Smooth muscle cell (in vitro differentiated cells): Measurements from ENCODE around the gene MGA. TPM values are rescaled to one million over a fixed set of nuclear protein-coding genes. Genes with fewer than 3 reads are reported as not detected.

Source experiments
- DNase-seq: peaks from one replicate; lab custom pipeline; 2025; ENCODE audit not compliant: unreplicated experiment; lab: John Stamatoyannopoulos, UW
- H2AFZ ChIP-seq: fragments of 200-600 bp; sonication (generic); 2 replicates; pipeline ENCODE4 v1.6.0; 2016; ENCODE audit warnings: antibody characterized with exemption, low read depth, mild to moderate bottlenecking
- H3F3A ChIP-seq: fragments of 200-600 bp; sonication (generic); 2 replicates; pipeline ENCODE4 v1.6.0; 2017; ENCODE audit warnings: antibody characterized with exemption, low read depth
- H3K27ac ChIP-seq: fragments of 200-600 bp; sonication (generic); 2 replicates; pipeline ENCODE4 v1.5.1; 2016; ENCODE audit warnings: low read depth, mild to moderate bottlenecking
- H3K27me3 ChIP-seq: fragments of 200-600 bp; sonication (generic); 2 replicates; pipeline ENCODE4 v1.6.1; 2016; ENCODE audit warnings: low read depth, mild to moderate bottlenecking
- H3K36me3 ChIP-seq: fragments of 200-600 bp; sonication (generic); 2 replicates; pipeline ENCODE4 v1.5.1; 2016; ENCODE audit warnings: low read depth
- H3K4me1 ChIP-seq: fragments of 200-600 bp; sonication (generic); 2 replicates; pipeline ENCODE4 v1.5.1; 2016; ENCODE audit warnings: low read depth
- H3K4me2 ChIP-seq: fragments of 200-600 bp; sonication (generic); 2 replicates; pipeline ENCODE4 v1.6.0; 2016; ENCODE audit warnings: mild to moderate bottlenecking
- H3K4me3 ChIP-seq: fragments of 200-600 bp; sonication (generic); 2 replicates; pipeline ENCODE4 v1.5.1; 2016; ENCODE audit warnings: mild to moderate bottlenecking
- H3K79me2 ChIP-seq: fragments of 200-600 bp; sonication (generic); 2 replicates; pipeline ENCODE4 v1.6.0; 2016; ENCODE audit warnings: low read depth, mild to moderate bottlenecking
- H3K9ac ChIP-seq: fragments of 200-600 bp; sonication (generic); 2 replicates; pipeline ENCODE4 v1.6.0; 2016; ENCODE audit warnings: low read depth
- H3K9me3 ChIP-seq: fragments of 200-600 bp; sonication (generic); replicated peaks from 2 replicates; pipeline ENCODE4 v1.5.1; 2016; ENCODE audit warnings: low read depth
- H4K20me1 ChIP-seq: fragments of 200-600 bp; sonication (generic); 2 replicates; pipeline ENCODE4 v1.6.0; 2016; ENCODE audit warnings: low read depth
- CTCF ChIP-seq: fragments of 200-600 bp; sonication (generic); IDR thresholded peaks from 2 replicates; pipeline ENCODE4 v1.5.1; 2017; ENCODE audit warnings: borderline replicate concordance, mild to moderate bottlenecking, antibody characterized with exemption; ENCODE audit not compliant: insufficient read depth, poor library complexity, severe bottlenecking
- WGBS: methylation state at CpG from one replicate; pipeline ENCODE4 v1.1.7; 2016; ENCODE audit warnings: low lambda C conversion rate; 5-methylcytosine and 5-hydroxymethylcytosine counted together
- polyA plus RNA-seq: library from polyadenylated mRNA; unstranded; fragments of >200 nt; fragmentation: Nextera tagmentation; extraction: Ambion mirVana; gene quantifications from 2 replicates; pipeline ENCODE4 v1.2.1, GENCODE V29; 2016
- total RNA-seq: library from RNA; depleted of rRNA; stranded (reverse); fragments of >200 nt; gene quantifications from 2 replicates; pipeline ENCODE4 v1.2.3, GENCODE V29; 2014

Gene MGA
- total and polyA plus RNA-seq, 2 experiments from 2014 or later = 5.5 to 52.9 TPM

GRCh38 chr15:41817327-41817726, 157.1 kb downstream of the MGA start:
- Histone ChIP-seq H3F3A (no peaks in the 10 kb centered on the region), H3K9ac (no peak overlapping the region), H3K9me3 (no peaks in the 10 kb centered on the region), H4K20me1 (no peaks in the 10 kb centered on the region), H3K79me2 (no peaks in the 10 kb centered on the region), H3K27ac (no peak overlapping the region), H3K36me3 (peaks cover 4% of the 10 kb centered on the region), H3K4me3 (no peak overlapping the region), H3K27me3 (no peaks in the 10 kb centered on the region), H3K4me1 (no peaks in the 10 kb centered on the region), H3K4me2 (no peak overlapping the region), H2AFZ (no peak overlapping the region)
- no peak for DNase-seq
- WGBS = 99% methylated on average over 14 of the region's 14 CpGs
- TF ChIP-seq CTCF = no peak

GRCh38 chr15:41817781-41818180, 157.6 kb downstream of the MGA start:
- Histone ChIP-seq H4K20me1 (no peaks in the 10 kb centered on the region), H3F3A (no peaks in the 10 kb centered on the region), H3K9me3 (no peaks in the 10 kb centered on the region), H3K4me1 (no peaks in the 10 kb centered on the region), H3K36me3 (peaks cover 4% of the 10 kb centered on the region), H3K27me3 (no peaks in the 10 kb centered on the region), H3K4me2 (no peak overlapping the region), H3K4me3 (no peak overlapping the region), H3K9ac (no peak overlapping the region), H2AFZ (no peak overlapping the region), H3K79me2 (no peaks in the 10 kb centered on the region), H3K27ac (no peak overlapping the region)
- TF ChIP-seq CTCF = no peak
- 97% methylated on average over 6 of the region's 6 CpGs for WGBS
- no peak for DNase-seq

- Histone ChIP-seq H3K27me3 (no peaks in the 10 kb centered on the region), H3K27ac (no peak overlapping the region), H3K4me3 (no peak overlapping the region), H3F3A (no peaks in the 10 kb centered on the region), H3K4me1 (no peaks in the 10 kb centered on the region), H3K4me2 (no peak overlapping the region), H3K79me2 (no peaks in the 10 kb centered on the region), H2AFZ (no peak overlapping the region), H3K36me3 (peaks cover 4% of the 10 kb centered on the region), H3K9ac (no peak overlapping the region), H3K9me3 (no peaks in the 10 kb centered on the region), H4K20me1 (no peaks in the 10 kb centered on the region)
- WGBS = 93% methylated on average over 9 of the region's 9 CpGs
- no peak for TF ChIP-seq CTCF
- DNase-seq = no peak
These were observed 159.3 kb downstream of the MGA start for GRCh38 chr15:41819455-41820050.

- Histone ChIP-seq H3K27ac (no peak overlapping the region), H3K9ac (no peak overlapping the region), H3K4me2 (no peak overlapping the region), H3K4me1 (no peaks in the 10 kb centered on the region), H3K27me3 (no peaks in the 10 kb centered on the region), H3K4me3 (no peak overlapping the region), H3K36me3 (peaks cover 2% of the 10 kb centered on the region), H3K9me3 (no peaks in the 10 kb centered on the region), H3F3A (no peaks in the 10 kb centered on the region), H4K20me1 (no peaks in the 10 kb centered on the region), H2AFZ (no peak overlapping the region), H3K79me2 (no peaks in the 10 kb centered on the region)
- 90% methylated on average over 6 of the region's 6 CpGs for WGBS
- no peak for DNase-seq
- TF ChIP-seq CTCF = no peak
These were observed 160.7 kb downstream of the MGA start for GRCh38 chr15:41820791-41821423.
